Urinary bladder (tissue), 4 donors: ENCODE measurements around the gene STAC. TPM values are rescaled to one million over a fixed set of nuclear protein-coding genes. Genes with fewer than 3 reads are reported as not detected.
"Not testable (repeated sequence)": the region's sequence is repeated elsewhere in the genome, so short reads cannot be mapped to it uniquely, and the experiment has no call there.

Source experiments
- DNase-seq: peaks from one replicate; pipeline ENCODE4 v3.0.0-alpha.2; 2015; ENCODE audit errors: extremely low spot score
- H3K27ac ChIP-seq: one replicate; pipeline ENCODE4 v1.5.1; 2013; ENCODE audit warnings: low read depth, mild to moderate bottlenecking, moderate library complexity
- H3K36me3 ChIP-seq: one replicate; pipeline ENCODE4 v1.6.1; 2013; ENCODE audit warnings: mild to moderate bottlenecking, moderate library complexity; ENCODE audit not compliant: insufficient read depth
- H3K4me1 ChIP-seq: one replicate; pipeline ENCODE4 v1.6.1; 2013; ENCODE audit warnings: mild to moderate bottlenecking, moderate library complexity; ENCODE audit not compliant: insufficient read depth
- H3K4me3 ChIP-seq: one replicate; pipeline ENCODE4 v1.5.1; 2013; ENCODE audit warnings: low read depth, low read length
- WGBS: extraction: QIAGEN DNeasy Blood & Tissue Kit; methylation state at CpG from one replicate; pipeline ENCODE4 v1.1.7; 2013; 5-methylcytosine and 5-hydroxymethylcytosine counted together
- polyA plus RNA-seq: library from polyadenylated mRNA; stranded (reverse); fragments of 200-250 nt; gene quantifications from one replicate; pipeline ENCODE4 v1.2.3, GENCODE V29; 2013
- total RNA-seq: library from RNA; depleted of rRNA; stranded (reverse); fragments of >200 nt; gene quantifications from one replicate; pipeline ENCODE4 v1.2.3, GENCODE V29; 2014
- donor health status: healthy with polysubstance abuse.
- donor health status: healthy.

Gene STAC
- total and polyA plus RNA-seq, 2 donors, result 1.5 to 8.9 TPM

GRCh38 chr3:36562945-36563344, 182.6 kb downstream of the STAC start:
- Histone ChIP-seq H3K36me3 (no peaks in the 10 kb centered on the region), H3K4me3 (no peak overlapping the region), H3K4me1 (no peaks in the 10 kb centered on the region), H3K27ac (no peak overlapping the region)
- no peak for DNase-seq
- WGBS, result 85% methylated on average over 1 of the region's 1 CpG

GRCh38 chr3:36575241-36575640, 194.9 kb downstream of the STAC start:
- WGBS, result 79% methylated on average over 2 of the region's 2 CpGs
- no peaks in the 10 kb centered on the region for H3K4me1 ChIP-seq
- no peaks in the 10 kb centered on the region for H3K36me3 ChIP-seq
- no peak overlapping the region for H3K4me3 ChIP-seq
- no peak overlapping the region for H3K27ac ChIP-seq
- DNase-seq, result no peak

- not testable (repeated sequence) for H3K27ac ChIP-seq, H3K4me1 ChIP-seq, H3K4me3 ChIP-seq, DNase-seq, H3K36me3 ChIP-seq
- 67% methylated on average over 4 of the region's 4 CpGs for WGBS
Measured at GRCh38 chr3:36578418-36578817, 198.1 kb downstream of the STAC start.

- no peak overlapping the region for H3K27ac ChIP-seq
- DNase-seq, result no peak
- H3K36me3 ChIP-seq, result no peaks in the 10 kb centered on the region
- H3K4me1 ChIP-seq, result no peaks in the 10 kb centered on the region
- WGBS, result 58% methylated on average over 1 of the region's 1 CpG
- H3K4me3 ChIP-seq, result no peak overlapping the region
Measured at GRCh38 chr3:36579746-36580145, 199.4 kb downstream of the STAC start.

GRCh38 chr3:36580716-36581115, 200.4 kb downstream of the STAC start:
- H3K4me3 ChIP-seq, result no peak overlapping the region
- no peak overlapping the region for H3K27ac ChIP-seq
- H3K36me3 ChIP-seq, result no peaks in the 10 kb centered on the region
- H3K4me1 ChIP-seq, result no peaks in the 10 kb centered on the region
- 78% methylated on average over 2 of the region's 2 CpGs for WGBS
- DNase-seq, result no peak

GRCh38 chr3:36591959-36592358, 211.7 kb downstream of the STAC start:
- WGBS, result 57% methylated on average over 3 of the region's 3 CpGs
- no peak overlapping the region for H3K27ac ChIP-seq
- no peak overlapping the region for H3K4me3 ChIP-seq
- H3K4me1 ChIP-seq, result no peaks in the 10 kb centered on the region
- no peaks in the 10 kb centered on the region for H3K36me3 ChIP-seq
- DNase-seq, result no peak

GRCh38 chr3:36595511-36595910, 215.2 kb downstream of the STAC start:
- Histone ChIP-seq H3K36me3 (no peaks in the 10 kb centered on the region), H3K4me1 (no peaks in the 10 kb centered on the region), H3K4me3 (no peak overlapping the region), H3K27ac (no peak overlapping the region)
- no peak for DNase-seq
- 68% methylated on average over 1 of the region's 1 CpG for WGBS

- DNase-seq, result no peak
- Histone ChIP-seq H3K4me1 (no peaks in the 10 kb centered on the region), H3K27ac (no peak overlapping the region), H3K36me3 (no peaks in the 10 kb centered on the region), H3K4me3 (no peak overlapping the region)
- 74% methylated on average over 2 of the region's 2 CpGs for WGBS
Measured at GRCh38 chr3:36596419-36596818, 216.1 kb downstream of the STAC start.

- Histone ChIP-seq H3K4me3 (no peak overlapping the region), H3K4me1 (no peaks in the 10 kb centered on the region), H3K36me3 (no peaks in the 10 kb centered on the region), H3K27ac (no peak overlapping the region)
- WGBS, result 68% methylated on average over 2 of the region's 2 CpGs
- DNase-seq, result no peak
Measured at GRCh38 chr3:36597422-36597821, 217.1 kb downstream of the STAC start.
